Uterus (tissue), 4 donors: ENCODE data around the gene MYLK3. TPM values are rescaled to one million over a fixed set of nuclear protein-coding genes. Genes with fewer than 3 reads are reported as not detected.

Source experiments
- DNase-seq, 2 donors: peaks; one replicate each; pipeline ENCODE4 v3.0.0-alpha.2; 2019 to 2020
- H3K27ac ChIP-seq, 2 donors: fragments of 200-600 bp; sonication (generic); 1 replicate in 1 of 2; 2 replicates in 1 of 2; pipeline ENCODE4 v1.5.1; 2016 to 2018
- H3K27me3 ChIP-seq, 2 donors: fragments of 200-600 bp; sonication (generic); one replicate each; pipeline ENCODE4 v1.5.1; 2018 to 2019; ENCODE audit warnings: control low read depth in 1 of 2
- H3K36me3 ChIP-seq, 2 donors: fragments of 200-600 bp; sonication (generic); one replicate each; pipeline ENCODE4 v1.5.1; 2019; ENCODE audit warnings: control low read depth in 1 of 2
- H3K4me1 ChIP-seq, 2 donors: fragments of 200-600 bp; sonication (generic); one replicate each; pipeline ENCODE4 v1.5.1; 2018 to 2019; ENCODE audit warnings: control low read depth in 1 of 2
- H3K4me3 ChIP-seq, 2 donors: fragments of 200-600 bp; sonication (generic); 1 replicate in 1 of 2; 2 replicates in 1 of 2; pipeline ENCODE4 v1.5.1; 2018 to 2019; ENCODE audit warnings: mild to moderate bottlenecking in 1 of 2
- H3K9me3 ChIP-seq, 2 donors: fragments of 200-600 bp; sonication (generic); one replicate each; pipeline ENCODE4 v1.5.1; 2019; ENCODE audit warnings: control low read depth in 1 of 2
- POLR2A ChIP-seq, 2 donors: fragments of 450-650 bp; IDR thresholded peaks; one replicate each; pipeline ENCODE4 v1.6.1; 2016; ENCODE audit warnings: antibody characterized with exemption in 2 of 2, mild to moderate bottlenecking in 1 of 2, moderate library complexity in 1 of 2
- intact Hi-C: fragments of 100-400 bp; cut with DNase I; formaldehyde crosslinking; loops from one replicate; pipeline ENCODE4 v1.15.1; 2023; ENCODE audit warnings: low total_unique reads
- total RNA-seq, 4 donors: library from RNA; depleted of rRNA in 3 of 4; stranded (reverse); fragments of >200 nt in 3 of 4; gene quantifications; one replicate each; pipeline versions ENCODE4 v1.1.0 to v1.2.4, GENCODE V29; 2014 to 2023
- TF ChIP-seq, protein P1 (sequence below), 4 experiments: fragments of 200-600 bp in 2 of 4; fragments of 450-650 bp in 2 of 4; sonication (generic) in 2 of 4; IDR thresholded peaks; one replicate each; pipeline ENCODE4 v1.5.1; 2016 to 2019; ENCODE audit warnings: antibody characterized with exemption in 4 of 4, mild to moderate bottlenecking in 2 of 4, moderate library complexity in 1 of 4
- donor health status: DM: yes; HTN: yes; CAD: no.

MYLK3 gene
- total RNA-seq, 4 donors from 2014 or later = 0.51 to 4.8 (median 0.61) TPM; not detected in 1

GRCh38 chr16:46739934-46740333 lies 8.2 kb downstream of the MYLK3 start:
- no peaks in the 10 kb centered on the region for H3K36me3 ChIP-seq
- H3K4me3 ChIP-seq = no peak overlapping the region
- no peaks in the 10 kb centered on the region for H3K9me3 ChIP-seq
- no peak for DNase-seq
- no peaks in the 10 kb centered on the region for H3K4me1 ChIP-seq
- no peak overlapping the region for H3K27ac ChIP-seq
- intact Hi-C loops = no loop called here
- no peaks in the 10 kb centered on the region for H3K27me3 ChIP-seq
- TF ChIP-seq, protein P1, sequence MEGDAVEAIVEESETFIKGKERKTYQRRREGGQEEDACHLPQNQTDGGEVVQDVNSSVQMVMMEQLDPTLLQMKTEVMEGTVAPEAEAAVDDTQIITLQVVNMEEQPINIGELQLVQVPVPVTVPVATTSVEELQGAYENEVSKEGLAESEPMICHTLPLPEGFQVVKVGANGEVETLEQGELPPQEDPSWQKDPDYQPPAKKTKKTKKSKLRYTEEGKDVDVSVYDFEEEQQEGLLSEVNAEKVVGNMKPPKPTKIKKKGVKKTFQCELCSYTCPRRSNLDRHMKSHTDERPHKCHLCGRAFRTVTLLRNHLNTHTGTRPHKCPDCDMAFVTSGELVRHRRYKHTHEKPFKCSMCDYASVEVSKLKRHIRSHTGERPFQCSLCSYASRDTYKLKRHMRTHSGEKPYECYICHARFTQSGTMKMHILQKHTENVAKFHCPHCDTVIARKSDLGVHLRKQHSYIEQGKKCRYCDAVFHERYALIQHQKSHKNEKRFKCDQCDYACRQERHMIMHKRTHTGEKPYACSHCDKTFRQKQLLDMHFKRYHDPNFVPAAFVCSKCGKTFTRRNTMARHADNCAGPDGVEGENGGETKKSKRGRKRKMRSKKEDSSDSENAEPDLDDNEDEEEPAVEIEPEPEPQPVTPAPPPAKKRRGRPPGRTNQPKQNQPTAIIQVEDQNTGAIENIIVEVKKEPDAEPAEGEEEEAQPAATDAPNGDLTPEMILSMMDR (IDR thresholded peaks at IDR 0.05) = no peak
- TF ChIP-seq POLR2A (IDR thresholded peaks at IDR 0.05) = no peak

GRCh38 chr16:46737621-46738214 lies 10.4 kb downstream of the MYLK3 start:
- DNase-seq = no peak
- H3K36me3 ChIP-seq = no peaks in the 10 kb centered on the region
- intact Hi-C loops = no loop called here

GRCh38 chr16:46736695-46737094 lies 11.4 kb downstream of the MYLK3 start:
- no peak overlapping the region for H3K4me3 ChIP-seq
- no peak for DNase-seq
- H3K27ac ChIP-seq = no peak overlapping the region
- no peaks in the 10 kb centered on the region for H3K36me3 ChIP-seq
- intact Hi-C loops = no loop called here
- no peak for TF ChIP-seq POLR2A (IDR thresholded peaks at IDR 0.05)
- TF ChIP-seq, protein P1 (IDR thresholded peaks at IDR 0.05) = no peak
- H3K4me1 ChIP-seq = no peaks in the 10 kb centered on the region
- H3K27me3 ChIP-seq = no peaks in the 10 kb centered on the region
- no peaks in the 10 kb centered on the region for H3K9me3 ChIP-seq

More at GRCh38 chr16:46737621-46738214, 10.4 kb downstream of the MYLK3 start:
- Histone ChIP-seq H3K27ac (no peak overlapping the region), H3K4me3 (no peak overlapping the region), H3K27me3 (no peaks in the 10 kb centered on the region), H3K4me1 (no peaks in the 10 kb centered on the region), H3K9me3 (no peaks in the 10 kb centered on the region)
- no peak for TF ChIP-seq POLR2A (IDR thresholded peaks at IDR 0.05)
- TF ChIP-seq, protein P1 (IDR thresholded peaks at IDR 0.05) = no peak

- no peaks in the 10 kb centered on the region for H3K27me3 ChIP-seq
- H3K4me3 ChIP-seq = no peak overlapping the region
- TF ChIP-seq, protein P1 (IDR thresholded peaks at IDR 0.05) = no peak
- TF ChIP-seq POLR2A (IDR thresholded peaks at IDR 0.05) = no peak
- no peak overlapping the region for H3K27ac ChIP-seq
- H3K36me3 ChIP-seq = no peaks in the 10 kb centered on the region
- no peak for DNase-seq
- no peaks in the 10 kb centered on the region for H3K9me3 ChIP-seq
- H3K4me1 ChIP-seq = no peaks in the 10 kb centered on the region
- intact Hi-C loops = no loop called here
Observed at GRCh38 chr16:46733319-46733830, 14.8 kb downstream of the MYLK3 start.

GRCh38 chr16:46732561-46732960 lies 15.6 kb downstream of the MYLK3 start:
- no peak for DNase-seq
- H3K27ac ChIP-seq = no peak overlapping the region
- no peaks in the 10 kb centered on the region for H3K36me3 ChIP-seq
- intact Hi-C loops = no loop called here
- no peak overlapping the region for H3K4me3 ChIP-seq
- TF ChIP-seq POLR2A (IDR thresholded peaks at IDR 0.05) = no peak
- TF ChIP-seq, protein P1 (IDR thresholded peaks at IDR 0.05) = no peak
- no peaks in the 10 kb centered on the region for H3K27me3 ChIP-seq
- no peaks in the 10 kb centered on the region for H3K9me3 ChIP-seq
- no peaks in the 10 kb centered on the region for H3K4me1 ChIP-seq
